Calu3 (cell line): ENCODE data around the gene TKFC. TPM values are rescaled to one million over a fixed set of nuclear protein-coding genes. Genes with fewer than 3 reads are reported as not detected.

Experiments used
- BruUV-seq: library from RNA; stranded (reverse); fragments of 400-500 nt; replicated peaks from 2 replicates; lab custom pipeline; 2021; lab: Mats Ljungman, UMichigan
- CTCF ChIA-PET: fragments of 300-600 bp; sonication (Branson Sonifier 250); formaldehyde crosslinking; loops from one replicate; lab custom pipeline; 2022; ENCODE audit warnings: antibody characterized with exemption; lab: Charles Lee
- DNase-seq: peaks from one replicate; pipeline ENCODE4 v3.0.0; 2022
- H3K27ac Mint-ChIP-seq: one replicate; pipeline ENCODE4 v1.8.0; 2022; ENCODE audit warnings: mixed read lengths; ENCODE audit not compliant: unreplicated experiment
- H3K27me3 Mint-ChIP-seq: one replicate; pipeline ENCODE4 v1.8.0; 2022; ENCODE audit warnings: mixed read lengths; ENCODE audit not compliant: unreplicated experiment
- H3K36me3 Mint-ChIP-seq: one replicate; pipeline ENCODE4 v1.8.0; 2022; ENCODE audit warnings: mild to moderate bottlenecking, moderate library complexity, mixed read lengths; ENCODE audit not compliant: insufficient read depth, unreplicated experiment
- H3K4me1 Mint-ChIP-seq: one replicate; pipeline ENCODE4 v1.8.0; 2022; ENCODE audit warnings: mild to moderate bottlenecking, low read depth, mixed read lengths; ENCODE audit not compliant: unreplicated experiment
- H3K4me3 Mint-ChIP-seq: one replicate; pipeline ENCODE4 v1.8.0; 2022; ENCODE audit warnings: mild to moderate bottlenecking, low read depth, moderate library complexity, mixed read lengths; ENCODE audit not compliant: unreplicated experiment
- H3K9me3 Mint-ChIP-seq: one replicate; pipeline ENCODE4 v1.8.0; 2022; ENCODE audit warnings: low read depth, mixed read lengths; ENCODE audit not compliant: unreplicated experiment
- CTCF ChIP-seq: fragments of 200-600 bp; IDR thresholded peaks from one replicate; pipeline ENCODE4 v1.8.0; 2022; ENCODE audit warnings: antibody characterized with exemption; ENCODE audit not compliant: unreplicated experiment
- intact Hi-C: fragments of 100-400 bp; cut with micrococcal nuclease; formaldehyde crosslinking; loops from one replicate; pipeline ENCODE4 v1.10.0; 2022; ENCODE audit not compliant: unreplicated experiment
- total RNA-seq: library from RNA; stranded (reverse); gene quantifications from 2 replicates; pipeline ENCODE4 v1.2.3, GENCODE V29; 2022

Gene TKFC
- total RNA-seq, 1 experiment from 2014 or later = 61.1 TPM

GRCh38 chr11:61325649-61326414 is 7.2 kb upstream of the TKFC start:
- H3K27me3 Mint-ChIP-seq = no peaks in the 10 kb centered on the region
- no peak for TF ChIP-seq CTCF
- H3K36me3 Mint-ChIP-seq = peaks cover 66% of the 10 kb centered on the region
- DNase-seq = no peak
- no peaks in the 10 kb centered on the region for H3K9me3 Mint-ChIP-seq
- no peak overlapping the region for H3K27ac Mint-ChIP-seq
- intact Hi-C loops = no loop called here
- no TSS peak for BruUV-seq
- no peaks in the 10 kb centered on the region for H3K4me1 Mint-ChIP-seq
- H3K4me3 Mint-ChIP-seq = no peak overlapping the region
- CTCF ChIA-PET = no interaction called here

GRCh38 chr11:61327669-61328071 is 5.4 kb upstream of the TKFC start:
- no peaks in the 10 kb centered on the region for H3K27me3 Mint-ChIP-seq
- no peak overlapping the region for H3K4me3 Mint-ChIP-seq
- peaks cover 13% of the 10 kb centered on the region for H3K4me1 Mint-ChIP-seq
- no TSS peak for BruUV-seq
- intact Hi-C loops = no loop called here
- no peak overlapping the region for H3K27ac Mint-ChIP-seq
- H3K36me3 Mint-ChIP-seq = peaks cover 66% of the 10 kb centered on the region
- no peak for DNase-seq
- CTCF ChIA-PET = no interaction called here
- no peak for TF ChIP-seq CTCF
- no peaks in the 10 kb centered on the region for H3K9me3 Mint-ChIP-seq

- no TSS peak for BruUV-seq
- Mint-ChIP-seq H3K4me1 (peaks cover 13% of the 10 kb centered on the region), H3K36me3 (peaks cover 66% of the 10 kb centered on the region), H3K9me3 (no peaks in the 10 kb centered on the region), H3K27me3 (no peaks in the 10 kb centered on the region), H3K27ac (no peak overlapping the region), H3K4me3 (no peak overlapping the region)
- CTCF ChIA-PET = no interaction called here
- no peak for DNase-seq
- intact Hi-C loops = no loop called here
- TF ChIP-seq CTCF = no peak
Observed at GRCh38 chr11:61328351-61328750, 4.7 kb upstream of the TKFC start.

DNA sequence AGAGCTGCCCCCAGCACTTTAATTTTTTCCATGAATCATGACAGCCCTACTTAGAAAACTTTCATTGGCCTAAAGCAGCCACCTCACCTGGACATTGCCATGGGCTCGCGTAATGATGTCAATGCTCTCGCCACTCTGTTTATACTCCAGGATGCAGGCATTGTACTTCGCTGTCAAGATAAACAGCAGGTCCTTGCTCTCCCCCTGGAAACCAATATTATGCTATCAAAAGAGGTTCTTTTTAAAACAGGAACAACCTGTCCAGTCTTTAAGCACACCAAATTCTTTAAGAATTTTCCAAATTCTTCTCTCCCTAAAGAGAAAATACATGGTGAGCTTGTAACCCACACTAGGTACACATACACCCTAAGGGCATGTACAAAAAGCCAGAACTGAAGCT is 3.2 kb upstream of the TKFC start:
- no peaks in the 10 kb centered on the region for H3K27me3 Mint-ChIP-seq
- peaks cover 64% of the 10 kb centered on the region for H3K36me3 Mint-ChIP-seq
- H3K9me3 Mint-ChIP-seq = no peaks in the 10 kb centered on the region
- no peak overlapping the region for H3K27ac Mint-ChIP-seq
- peaks cover 13% of the 10 kb centered on the region for H3K4me1 Mint-ChIP-seq
- TF ChIP-seq CTCF = no peak
- intact Hi-C loops = loop anchor here (10.0 kb wide), 1 partner anchor 75 kb away; no protein-coding TSS in a partner anchor
- no peak overlapping the region for H3K4me3 Mint-ChIP-seq
- no peak for DNase-seq
- BruUV-seq = no TSS peak
- CTCF ChIA-PET = no interaction called here
